ENCODE data around the gene COL16A1. TPM values are rescaled to one million over a fixed set of nuclear protein-coding genes. Genes with fewer than 3 reads are reported as not detected.

COL16A1 gene
- total and polyA plus RNA-seq, 2 of the 13 experiments (the other 11 are each of a cell fraction or from before 2014, with no cell fraction given), result 4.3 to 12.2 TPM

DNA sequence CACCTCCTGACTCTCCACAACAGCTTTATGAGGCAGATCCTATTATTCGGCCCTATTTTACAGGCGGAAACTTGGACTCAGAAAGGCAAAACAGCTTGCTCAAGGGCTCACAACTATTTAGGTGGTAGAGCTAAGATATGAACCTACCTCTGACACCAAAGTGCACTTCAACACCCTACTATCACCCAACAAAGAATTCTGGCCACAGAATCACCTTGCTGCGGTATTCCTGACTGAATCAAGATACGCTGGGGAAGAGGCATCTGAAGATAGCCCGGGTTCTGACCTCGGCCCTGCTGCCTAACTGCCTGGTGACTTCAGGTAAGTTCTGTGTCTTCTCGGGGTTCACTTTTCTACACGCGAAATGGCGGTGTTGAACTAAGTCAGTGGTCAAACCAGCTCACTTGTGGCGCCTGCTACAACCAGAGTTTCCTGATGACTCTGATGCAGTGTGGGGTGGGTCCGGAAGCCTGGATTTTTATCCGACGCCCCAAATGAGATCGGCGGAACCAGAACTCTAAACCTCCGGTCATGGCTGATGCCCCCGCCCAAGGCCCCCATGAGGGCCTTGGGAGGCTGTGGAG, 59.7 kb downstream of the COL16A1 start (continued):
- TF ChIP-seq, protein P1, sequence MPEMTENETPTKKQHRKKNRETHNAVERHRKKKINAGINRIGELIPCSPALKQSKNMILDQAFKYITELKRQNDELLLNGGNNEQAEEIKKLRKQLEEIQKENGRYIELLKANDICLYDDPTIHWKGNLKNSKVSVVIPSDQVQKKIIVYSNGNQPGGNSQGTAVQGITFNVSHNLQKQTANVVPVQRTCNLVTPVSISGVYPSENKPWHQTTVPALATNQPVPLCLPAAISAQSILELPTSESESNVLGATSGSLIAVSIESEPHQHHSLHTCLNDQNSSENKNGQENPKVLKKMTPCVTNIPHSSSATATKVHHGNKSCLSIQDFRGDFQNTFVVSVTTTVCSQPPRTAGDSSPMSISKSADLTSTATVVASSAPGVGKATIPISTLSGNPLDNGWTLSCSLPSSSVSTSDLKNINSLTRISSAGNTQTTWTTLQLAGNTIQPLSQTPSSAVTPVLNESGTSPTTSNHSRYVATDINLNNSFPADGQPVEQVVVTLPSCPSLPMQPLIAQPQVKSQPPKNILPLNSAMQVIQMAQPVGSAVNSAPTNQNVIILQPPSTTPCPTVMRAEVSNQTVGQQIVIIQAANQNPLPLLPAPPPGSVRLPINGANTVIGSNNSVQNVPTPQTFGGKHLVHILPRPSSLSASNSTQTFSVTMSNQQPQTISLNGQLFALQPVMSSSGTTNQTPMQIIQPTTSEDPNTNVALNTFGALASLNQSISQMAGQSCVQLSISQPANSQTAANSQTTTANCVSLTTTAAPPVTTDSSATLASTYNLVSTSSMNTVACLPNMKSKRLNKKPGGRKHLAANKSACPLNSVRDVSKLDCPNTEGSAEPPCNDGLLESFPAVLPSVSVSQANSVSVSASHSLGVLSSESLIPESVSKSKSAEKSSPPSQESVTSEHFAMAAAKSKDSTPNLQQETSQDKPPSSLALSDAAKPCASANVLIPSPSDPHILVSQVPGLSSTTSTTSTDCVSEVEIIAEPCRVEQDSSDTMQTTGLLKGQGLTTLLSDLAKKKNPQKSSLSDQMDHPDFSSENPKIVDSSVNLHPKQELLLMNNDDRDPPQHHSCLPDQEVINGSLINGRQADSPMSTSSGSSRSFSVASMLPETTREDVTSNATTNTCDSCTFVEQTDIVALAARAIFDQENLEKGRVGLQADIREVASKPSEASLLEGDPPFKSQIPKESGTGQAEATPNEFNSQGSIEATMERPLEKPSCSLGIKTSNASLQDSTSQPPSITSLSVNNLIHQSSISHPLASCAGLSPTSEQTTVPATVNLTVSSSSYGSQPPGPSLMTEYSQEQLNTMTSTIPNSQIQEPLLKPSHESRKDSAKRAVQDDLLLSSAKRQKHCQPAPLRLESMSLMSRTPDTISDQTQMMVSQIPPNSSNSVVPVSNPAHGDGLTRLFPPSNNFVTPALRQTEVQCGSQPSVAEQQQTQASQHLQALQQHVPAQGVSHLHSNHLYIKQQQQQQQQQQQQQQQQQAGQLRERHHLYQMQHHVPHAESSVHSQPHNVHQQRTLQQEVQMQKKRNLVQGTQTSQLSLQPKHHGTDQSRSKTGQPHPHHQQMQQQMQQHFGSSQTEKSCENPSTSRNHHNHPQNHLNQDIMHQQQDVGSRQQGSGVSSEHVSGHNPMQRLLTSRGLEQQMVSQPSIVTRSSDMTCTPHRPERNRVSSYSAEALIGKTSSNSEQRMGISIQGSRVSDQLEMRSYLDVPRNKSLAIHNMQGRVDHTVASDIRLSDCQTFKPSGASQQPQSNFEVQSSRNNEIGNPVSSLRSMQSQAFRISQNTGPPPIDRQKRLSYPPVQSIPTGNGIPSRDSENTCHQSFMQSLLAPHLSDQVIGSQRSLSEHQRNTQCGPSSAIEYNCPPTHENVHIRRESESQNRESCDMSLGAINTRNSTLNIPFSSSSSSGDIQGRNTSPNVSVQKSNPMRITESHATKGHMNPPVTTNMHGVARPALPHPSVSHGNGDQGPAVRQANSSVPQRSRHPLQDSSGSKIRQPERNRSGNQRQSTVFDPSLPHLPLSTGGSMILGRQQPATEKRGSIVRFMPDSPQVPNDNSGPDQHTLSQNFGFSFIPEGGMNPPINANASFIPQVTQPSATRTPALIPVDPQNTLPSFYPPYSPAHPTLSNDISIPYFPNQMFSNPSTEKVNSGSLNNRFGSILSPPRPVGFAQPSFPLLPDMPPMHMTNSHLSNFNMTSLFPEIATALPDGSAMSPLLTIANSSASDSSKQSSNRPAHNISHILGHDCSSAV (CRISPR knock-in tag; IDR thresholded peaks at IDR 0.05; ENCODE audit: borderline replicate concordance), result no peak
- TF ChIP-seq ZNF354B (CRISPR knock-in tag; IDR thresholded peaks at IDR 0.05) (no peak), SP140L (CRISPR knock-in tag; IDR thresholded peaks at IDR 0.05; ENCODE audit: borderline replicate concordance) (0 out of 2 replicates have a peak, but pooled peaks have one; percentile 30), ZNF605 (CRISPR knock-in tag; IDR thresholded peaks at IDR 0.05) (no peak), SNAI1 (CRISPR knock-in tag; IDR thresholded peaks at IDR 0.05; ENCODE audit: borderline replicate concordance) (peak; percentile 48; the same call in 1 of the 2 replicates), ELK4 (CRISPR knock-in tag; IDR thresholded peaks at IDR 0.05; ENCODE audit: borderline replicate concordance) (no peak), HNRNPUL1 (IDR thresholded peaks at IDR 0.05; ENCODE audit: low read depth, low read length) (no peak), ZFP36L1 (CRISPR knock-in tag; IDR thresholded peaks at IDR 0.05) (peak; percentile 48; the same call in 1 of the 2 replicates), ZNF510 (CRISPR knock-in tag; IDR thresholded peaks at IDR 0.05; ENCODE audit: low read depth) (no peak; the same call in 1 of the 2 replicates), ZNF572 (CRISPR knock-in tag; IDR thresholded peaks at IDR 0.05) (no peak), NCOA2 (CRISPR knock-in tag; IDR thresholded peaks at IDR 0.05) (no peak), ATRX (CRISPR knock-in tag; IDR thresholded peaks at IDR 0.05; ENCODE audit: borderline replicate concordance) (no peak), U2AF1 (optimal IDR thresholded peaks at IDR 0.05; ENCODE audit: low read depth, low read length) (no peak), POLR2G (IDR thresholded peaks at IDR 0.05; ENCODE audit: low read depth, low read length) (no peak; the same call in 1 of the 2 replicates), ZUFSP (CRISPR knock-in tag; IDR thresholded peaks at IDR 0.05; ENCODE audit: borderline replicate concordance) (no peak), SRSF4 (IDR thresholded peaks at IDR 0.05; ENCODE audit: low read depth, low read length, poor library complexity, severe bottlenecking) (no peak)
- TF ChIP-seq, protein P2, sequence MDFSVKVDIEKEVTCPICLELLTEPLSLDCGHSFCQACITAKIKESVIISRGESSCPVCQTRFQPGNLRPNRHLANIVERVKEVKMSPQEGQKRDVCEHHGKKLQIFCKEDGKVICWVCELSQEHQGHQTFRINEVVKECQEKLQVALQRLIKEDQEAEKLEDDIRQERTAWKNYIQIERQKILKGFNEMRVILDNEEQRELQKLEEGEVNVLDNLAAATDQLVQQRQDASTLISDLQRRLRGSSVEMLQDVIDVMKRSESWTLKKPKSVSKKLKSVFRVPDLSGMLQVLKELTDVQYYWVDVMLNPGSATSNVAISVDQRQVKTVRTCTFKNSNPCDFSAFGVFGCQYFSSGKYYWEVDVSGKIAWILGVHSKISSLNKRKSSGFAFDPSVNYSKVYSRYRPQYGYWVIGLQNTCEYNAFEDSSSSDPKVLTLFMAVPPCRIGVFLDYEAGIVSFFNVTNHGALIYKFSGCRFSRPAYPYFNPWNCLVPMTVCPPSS (IDR thresholded peaks at IDR 0.05), result no peak
